ENCODE data around the gene POP5. TPM values are rescaled to one million over a fixed set of nuclear protein-coding genes. Genes with fewer than 3 reads are reported as not detected.
"Not testable (repeated sequence)": the region's sequence is repeated elsewhere in the genome, so short reads cannot be mapped to it uniquely, and the experiment has no call there.

Gene POP5
- 71.1 and 77.5 TPM in 2 replicates for total RNA-seq (2014; rRNA removed; shearing (Covaris generic))

- DNase-seq (ENCODE audit: low spot score), result peak; percentile 98
Measured at GRCh38 chr12:120580787-120581723, at the start of gene POP5. Gene POP5, minus strand, starts transcription at chr12:120581402. Its CDS starts 40 bp downstream, at chr12:120581362.

GRCh38 chr12:120630104-120630892 lies 49.1 kb upstream of the POP5 start:
- no peak for DNase-seq (ENCODE audit: low spot score)

- no peak for DNase-seq (ENCODE audit: low spot score)
Measured at GRCh38 chr12:120628919-120629318, 47.7 kb upstream of the POP5 start.

GRCh38 chr12:120625557-120626419 lies 44.6 kb upstream of the POP5 start:
- no peak for DNase-seq (ENCODE audit: low spot score)

- DNase-seq (ENCODE audit: low spot score), result no peak
Measured at GRCh38 chr12:120620624-120621023, 39.4 kb upstream of the POP5 start.

- DNase-seq (ENCODE audit: low spot score), result no peak
Measured at GRCh38 chr12:120618954-120619615, 37.9 kb upstream of the POP5 start.

GRCh38 chr12:120617767-120618166 lies 36.6 kb upstream of the POP5 start:
- DNase-seq (ENCODE audit: low spot score), result not testable (repeated sequence)

GRCh38 chr12:120617193-120617592 lies 36.0 kb upstream of the POP5 start:
- DNase-seq (ENCODE audit: low spot score), result not testable (repeated sequence)

- no peak for DNase-seq (ENCODE audit: low spot score)
Measured at GRCh38 chr12:120614848-120615247, 33.6 kb upstream of the POP5 start.

- not testable (repeated sequence) for DNase-seq (ENCODE audit: low spot score)
Measured at GRCh38 chr12:120611534-120611933, 30.3 kb upstream of the POP5 start.

- DNase-seq (ENCODE audit: low spot score), result no peak
Measured at GRCh38 chr12:120610560-120610959, 29.4 kb upstream of the POP5 start.

- peak; percentile 43 for DNase-seq (ENCODE audit: low spot score)
Measured at GRCh38 chr12:120602416-120602815, 21.2 kb upstream of the POP5 start.

GRCh38 chr12:120599672-120600552 lies 18.7 kb upstream of the POP5 start:
- no peak for DNase-seq (ENCODE audit: low spot score)

GRCh38 chr12:120598674-120599463 lies 17.7 kb upstream of the POP5 start:
- DNase-seq (ENCODE audit: low spot score), result peak; percentile 47

- DNase-seq (ENCODE audit: low spot score), result no peak
Measured at GRCh38 chr12:120597861-120598260, 16.7 kb upstream of the POP5 start.

GRCh38 chr12:120596901-120597300 lies 15.7 kb upstream of the POP5 start:
- DNase-seq (ENCODE audit: low spot score), result no peak

GRCh38 chr12:120592121-120593049 lies 11.2 kb upstream of the POP5 start:
- DNase-seq (ENCODE audit: low spot score), result no peak

Data from H4 (cell line).